ENCODE data around the gene CBR3.

The CBR3 gene

DNA sequence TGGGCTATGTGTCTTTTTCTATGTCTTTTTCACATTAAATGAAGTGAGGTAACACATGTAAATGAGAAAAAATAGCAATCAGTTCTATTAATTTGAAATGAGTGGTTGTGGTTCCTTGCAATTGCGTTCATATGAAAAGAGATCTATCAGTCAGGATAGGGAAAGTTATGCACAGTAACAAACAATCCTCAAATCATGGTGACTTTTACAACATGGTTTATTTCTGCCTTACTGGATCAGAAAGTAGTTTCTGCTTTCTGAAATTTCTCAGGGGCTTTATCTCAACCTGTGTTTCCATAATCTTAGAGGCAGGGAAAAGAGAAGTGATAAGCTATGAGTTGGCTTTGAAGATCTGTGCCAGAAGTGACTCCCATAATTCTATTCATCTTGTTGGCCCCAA lies 60.7 kb downstream of the CBR3 start:
- TF ChIP-seq, protein P1, sequence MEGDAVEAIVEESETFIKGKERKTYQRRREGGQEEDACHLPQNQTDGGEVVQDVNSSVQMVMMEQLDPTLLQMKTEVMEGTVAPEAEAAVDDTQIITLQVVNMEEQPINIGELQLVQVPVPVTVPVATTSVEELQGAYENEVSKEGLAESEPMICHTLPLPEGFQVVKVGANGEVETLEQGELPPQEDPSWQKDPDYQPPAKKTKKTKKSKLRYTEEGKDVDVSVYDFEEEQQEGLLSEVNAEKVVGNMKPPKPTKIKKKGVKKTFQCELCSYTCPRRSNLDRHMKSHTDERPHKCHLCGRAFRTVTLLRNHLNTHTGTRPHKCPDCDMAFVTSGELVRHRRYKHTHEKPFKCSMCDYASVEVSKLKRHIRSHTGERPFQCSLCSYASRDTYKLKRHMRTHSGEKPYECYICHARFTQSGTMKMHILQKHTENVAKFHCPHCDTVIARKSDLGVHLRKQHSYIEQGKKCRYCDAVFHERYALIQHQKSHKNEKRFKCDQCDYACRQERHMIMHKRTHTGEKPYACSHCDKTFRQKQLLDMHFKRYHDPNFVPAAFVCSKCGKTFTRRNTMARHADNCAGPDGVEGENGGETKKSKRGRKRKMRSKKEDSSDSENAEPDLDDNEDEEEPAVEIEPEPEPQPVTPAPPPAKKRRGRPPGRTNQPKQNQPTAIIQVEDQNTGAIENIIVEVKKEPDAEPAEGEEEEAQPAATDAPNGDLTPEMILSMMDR (IDR thresholded peaks at IDR 0.05; ENCODE audit: low read depth, low read length): no peak
- in situ Hi-C loops (cut with HindIII; ENCODE audit: low sequenced_read_pairs): loop anchor here (10.0 kb wide), 1 partner anchor 69 kb away; no protein-coding TSS in a partner anchor
- no peak for DNase-seq (ENCODE audit: low read depth, low spot score)
- H3K4me3 ChIP-seq (ENCODE audit: low read depth, low read length): no peak overlapping the region

Measured in astrocyte of the spinal cord (primary cell).